ENCODE data around the gene POLR3G.
A peak's percentile ranks its signal among the peaks of the same experiment; 100 is the strongest.

POLR3G gene, protein sequence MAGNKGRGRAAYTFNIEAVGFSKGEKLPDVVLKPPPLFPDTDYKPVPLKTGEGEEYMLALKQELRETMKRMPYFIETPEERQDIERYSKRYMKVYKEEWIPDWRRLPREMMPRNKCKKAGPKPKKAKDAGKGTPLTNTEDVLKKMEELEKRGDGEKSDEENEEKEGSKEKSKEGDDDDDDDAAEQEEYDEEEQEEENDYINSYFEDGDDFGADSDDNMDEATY

GRCh38 chr5:90474235-90475107, at the start of gene POLR3G, which contains the start of gene MBLAC2:
POLR3G (plus strand) TSS chr5:90474864; CDS start chr5:90485568, 10,704 bp downstream.
MBLAC2 (minus strand) TSS chr5:90474771; CDS start chr5:90474292, 479 bp downstream.
- Histone ChIP-seq H3K4me3 (peak within 1 kb of the TSS; percentile 84), H3K27ac (peak within 1 kb of the TSS; percentile 65 to 73)
- TF ChIP-seq CTCF (IDR thresholded peaks at IDR 0.05): no peak
- peak; percentile 89 for DNase-seq (ENCODE audit: low spot score)

DNA sequence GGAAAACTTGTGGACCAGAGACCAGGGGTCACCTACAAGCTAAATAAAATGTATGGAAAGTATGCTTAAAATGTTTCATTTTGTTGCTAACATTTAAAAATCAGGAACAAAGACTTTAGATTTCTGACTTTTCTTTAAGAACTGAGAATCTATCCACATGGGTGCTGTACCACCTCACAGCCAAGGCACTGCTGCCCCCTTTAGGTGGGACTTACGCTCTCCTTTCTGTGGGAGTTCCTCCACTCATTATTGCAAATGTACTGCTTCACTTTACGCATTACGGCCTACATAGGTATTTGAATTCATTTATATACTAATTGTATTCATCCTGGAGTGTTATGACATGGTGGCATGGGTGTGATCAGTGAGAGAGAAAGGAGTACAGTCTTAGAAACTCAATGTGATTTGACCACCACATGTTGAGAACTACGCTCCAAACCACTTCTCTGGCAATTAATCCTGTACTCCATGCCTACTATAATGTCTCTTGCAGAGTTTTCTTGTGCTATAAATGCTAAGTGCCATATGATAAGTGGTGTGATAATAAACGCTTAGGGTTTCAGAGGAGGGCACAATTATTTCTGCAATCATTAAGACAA, 40.4 kb upstream of the POLR3G start:
- Histone ChIP-seq H3K27ac (no peak overlapping the region), H3K4me3 (no peak overlapping the region)
- TF ChIP-seq CTCF (IDR thresholded peaks at IDR 0.05): no peak
- no peak for DNase-seq (ENCODE audit: low spot score)

- TF ChIP-seq CTCF (IDR thresholded peaks at IDR 0.05): no peak
- no peak for DNase-seq (ENCODE audit: low spot score)
- Histone ChIP-seq H3K27ac (no peak overlapping the region), H3K4me3 (no peak overlapping the region)
Measured at GRCh38 chr5:90437663-90438062, 37.0 kb upstream of the POLR3G start.

GRCh38 chr5:90438100-90438499, 36.6 kb upstream of the POLR3G start:
- no peak for DNase-seq (ENCODE audit: low spot score)
- no peak overlapping the region for H3K27ac ChIP-seq
- no peak for TF ChIP-seq CTCF (IDR thresholded peaks at IDR 0.05)
- H3K4me3 ChIP-seq: no peak overlapping the region

DNA sequence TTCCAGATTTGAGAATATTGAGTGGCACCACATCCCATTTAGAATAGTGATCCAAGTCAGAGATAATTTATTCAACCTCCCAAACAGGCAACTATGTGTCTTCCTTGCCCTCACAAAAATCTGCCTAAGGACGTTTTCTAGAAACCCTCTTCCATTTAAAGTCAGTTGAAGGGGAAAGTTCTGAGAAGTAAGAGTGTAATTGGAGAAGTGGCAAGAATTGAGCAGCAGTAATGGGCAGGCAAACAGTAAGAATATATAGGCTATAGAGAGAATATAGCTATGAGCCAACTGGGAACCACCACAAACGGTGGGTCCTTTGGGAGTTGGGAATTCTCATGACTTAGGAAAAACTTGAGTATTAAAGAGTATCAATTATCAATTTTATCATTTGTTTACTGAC, 34.0 kb upstream of the POLR3G start:
- TF ChIP-seq CTCF (IDR thresholded peaks at IDR 0.05): no peak
- H3K4me3 ChIP-seq: no peak overlapping the region
- no peak overlapping the region for H3K27ac ChIP-seq
- DNase-seq (ENCODE audit: low spot score): no peak

- TF ChIP-seq CTCF (IDR thresholded peaks at IDR 0.05): no peak
- DNase-seq (ENCODE audit: low spot score): no peak
- H3K27ac ChIP-seq: no peak overlapping the region
- H3K4me3 ChIP-seq: no peak overlapping the region
Measured at GRCh38 chr5:90446961-90447360, 27.7 kb upstream of the POLR3G start.

Data from coronary artery (tissue), 2 donors.